Vagina (tissue), 2 donors: ENCODE data around the gene KANK3.

Experiments
- CTCF ChIP-seq, 3 experiments: fragments of 450-650 bp in 2 of 3; fragments of 200-600 bp in 1 of 3; sonication (generic) in 1 of 3; IDR thresholded peaks; one replicate each; pipeline ENCODE4 v1.5.1; 2017 to 2019; ENCODE audit warnings: antibody characterized with exemption in 3 of 3, mild to moderate bottlenecking in 2 of 3, moderate library complexity in 2 of 3
- POLR2AphosphoS5 ChIP-seq, 2 donors: sonication (generic); formaldehyde crosslinking; IDR thresholded peaks; one replicate each; pipeline ENCODE4 v1.9.0; 2017; ENCODE audit warnings: antibody characterized with exemption in 2 of 2, mild to moderate bottlenecking in 2 of 2, low read depth in 1 of 2; ENCODE audit not compliant: insufficient read depth in 1 of 2

- no peak for TF ChIP-seq POLR2AphosphoS5 (IDR thresholded peaks at IDR 0.05; ENCODE audit: insufficient read depth in 1 of 2, low read depth in 1 of 2)
- TF ChIP-seq CTCF (IDR thresholded peaks at IDR 0.05), result no peak
Observed at GRCh38 chr19:8388612-8388958, 45.5 kb upstream of the KANK3 start.
